ENCODE results near the gene CGREF1.
A peak's percentile ranks its signal among the peaks of the same experiment; 100 is the strongest.

- TF ChIP-seq POLR2AphosphoS5 (IDR thresholded peaks at IDR 0.05; ENCODE audit: insufficient read depth, low read depth, low read length) (peak; percentile 99), CTCF (IDR thresholded peaks at IDR 0.05; ENCODE audit: extremely low read depth in 1 of 2, insufficient read depth in 1 of 2, low read depth in 1 of 2, low read length in 2 of 2) (no peak), FOS (IDR thresholded peaks at IDR 0.05; ENCODE audit: borderline replicate concordance, insufficient read depth, low read length) (no peak), POLR2A (IDR thresholded peaks at IDR 0.05; ENCODE audit: low read depth, low read length) (peak; percentile 93), EZH2 (IDR thresholded peaks at IDR 0.05; ENCODE audit: borderline replicate concordance, low read depth, low read length, severe bottlenecking) (no peak), GATA2 (IDR thresholded peaks at IDR 0.05; ENCODE audit: insufficient read depth, insufficient read length, low read depth, low read length) (no peak), MAX (IDR thresholded peaks at IDR 0.05; ENCODE audit: insufficient read depth, insufficient read length) (no peak), JUN (IDR thresholded peaks at IDR 0.05; ENCODE audit: borderline replicate concordance, insufficient read depth, insufficient read length, low read depth) (no peak), MYC (IDR thresholded peaks at IDR 0.05; ENCODE audit: low read depth, low read length) (no peak)
These were observed 47.5 kb downstream of the CGREF1 start, which contains the start of gene OST4 for GRCh38 chr2:27071277-27071989.

Data from endothelial cell of umbilical vein (primary cell).